B cell (primary cell): ENCODE data around the gene KSR1.

Experiments used
- CTCF ChIP-seq: fragments of 200-600 bp; IDR thresholded peaks from one replicate; pipeline ENCODE4 v1.8.0; 2022; ENCODE audit warnings: antibody characterized with exemption, mild to moderate bottlenecking
- EZH2 ChIP-seq: IDR thresholded peaks from 2 replicates; pipeline ENCODE4 v1.6.1; 2012; ENCODE audit warnings: borderline replicate concordance, low read depth, mild to moderate bottlenecking, moderate library complexity, low read length; ENCODE audit not compliant: insufficient read depth, poor library complexity, severe bottlenecking

DNA sequence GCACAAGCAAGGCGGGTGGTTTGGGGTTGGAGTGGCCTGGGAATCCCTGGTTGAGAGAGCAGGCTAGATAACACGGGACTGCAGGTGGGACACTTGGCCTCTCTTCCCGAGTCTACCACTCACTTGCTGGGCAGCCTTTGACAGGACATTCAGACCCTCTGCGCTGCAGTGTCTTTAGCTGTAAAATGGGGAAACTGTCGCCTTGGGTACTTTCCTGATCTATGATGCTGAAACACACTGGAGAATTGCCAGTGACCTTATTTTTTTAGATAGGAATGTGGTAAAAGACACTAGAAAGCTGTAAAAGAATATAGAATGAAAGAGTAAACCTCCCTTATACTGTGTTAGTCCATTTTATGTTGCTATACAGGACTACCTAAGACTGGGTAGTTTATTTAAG, 30.5 kb downstream of the KSR1 start:
- TF ChIP-seq CTCF (no peak), EZH2 (no peak)
